HepG2 (cell line): ENCODE results near the gene FANCM.

Experiments
- NFIB ChIP-seq: sonication (generic); formaldehyde crosslinking; IDR thresholded peaks from 2 replicates; pipeline ENCODE4 v1.9.0; 2021; ENCODE audit warnings: missing genetic modification reagents, mild to moderate bottlenecking, borderline replicate concordance
- RAD21 ChIP-seq: fragments of 450-650 bp; formaldehyde crosslinking; IDR thresholded peaks from 2 replicates; pipeline ENCODE4 v1.5.0; 2020; ENCODE audit warnings: mild to moderate bottlenecking

DNA sequence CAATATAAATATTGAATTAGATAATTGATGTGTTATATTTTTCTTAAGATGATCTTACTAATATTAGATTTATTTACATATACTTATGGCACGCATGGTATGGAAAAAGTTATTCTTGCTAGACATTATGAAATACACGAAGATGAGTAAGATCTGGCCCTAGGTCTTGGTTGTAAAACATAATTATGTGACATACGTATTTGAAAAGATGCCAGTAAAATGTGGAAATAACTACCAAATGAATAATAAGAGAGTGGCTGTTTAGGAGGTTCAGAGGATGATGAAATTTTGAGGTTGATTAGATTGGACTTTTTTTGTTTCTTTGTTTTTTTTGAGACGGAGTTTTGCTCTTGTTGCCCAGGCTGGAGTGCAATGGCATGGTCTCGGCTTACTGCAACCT, 41.3 kb downstream of the FANCM start:
- no peak for TF ChIP-seq RAD21 (CRISPR knock-in tag)
- no peak for TF ChIP-seq NFIB (CRISPR knock-in tag)
